DMS53 (cell line): ENCODE data around the gene KLF2.
"Not testable (repeated sequence)": the region's sequence is repeated elsewhere in the genome, so short reads cannot be mapped to it uniquely, and the experiment has no call there.

Source experiments
- DNase-seq: peaks from one replicate; lab custom pipeline; 2025; lab: John Stamatoyannopoulos, UW

The KLF2 gene

DNA sequence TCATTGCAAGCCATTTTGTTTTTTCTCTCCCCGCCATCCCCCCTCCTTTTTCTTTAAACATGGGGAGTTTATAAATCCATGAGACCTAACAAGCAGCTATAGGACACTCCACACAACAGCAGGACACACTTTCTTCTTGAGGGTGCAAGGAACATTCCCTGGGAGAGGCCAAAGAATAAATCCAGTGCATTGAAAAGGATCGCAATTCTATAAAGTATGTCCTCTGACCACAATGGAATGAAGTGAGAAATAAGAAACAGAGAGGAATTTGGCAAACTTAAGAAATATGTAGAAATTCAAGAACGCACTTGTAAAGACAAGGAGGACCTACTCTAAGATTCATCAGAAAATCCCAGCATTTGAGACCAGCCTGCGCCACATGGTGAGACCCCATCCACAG is 11.9 kb downstream of the KLF2 start:
- no peak for DNase-seq

DNA sequence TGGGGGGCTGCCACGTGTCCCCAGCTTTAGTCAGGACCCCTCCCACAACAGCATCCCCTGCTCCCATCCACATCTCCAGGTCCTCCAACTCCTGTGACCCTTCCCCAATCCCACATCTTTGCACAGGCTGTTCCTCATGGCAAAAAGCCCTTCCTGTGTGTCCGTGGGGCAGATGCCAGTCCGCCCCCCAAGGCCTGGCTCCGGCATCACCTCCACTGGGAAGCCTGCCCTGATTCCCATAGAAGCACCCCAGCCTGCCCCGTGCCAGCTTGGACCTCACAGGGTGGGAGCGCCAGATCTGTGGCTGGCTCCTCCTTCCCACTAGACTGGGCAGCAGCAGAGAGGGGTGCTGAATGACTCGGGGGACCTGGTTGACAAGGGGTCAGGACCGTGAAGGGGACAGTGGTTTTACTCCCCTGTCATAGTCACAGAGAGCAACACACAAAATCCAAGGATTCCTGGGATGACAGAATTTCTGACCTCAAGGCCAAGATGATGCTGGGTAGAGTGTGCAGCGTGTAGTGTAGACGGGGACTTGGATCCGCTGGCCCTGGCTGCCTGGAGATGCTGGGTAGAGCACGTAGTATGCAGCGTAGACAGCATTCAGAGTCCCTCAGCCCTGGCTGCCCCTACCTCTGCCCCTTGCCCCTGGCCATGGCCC is 13.3 kb downstream of the KLF2 start:
- no peak for DNase-seq

DNA sequence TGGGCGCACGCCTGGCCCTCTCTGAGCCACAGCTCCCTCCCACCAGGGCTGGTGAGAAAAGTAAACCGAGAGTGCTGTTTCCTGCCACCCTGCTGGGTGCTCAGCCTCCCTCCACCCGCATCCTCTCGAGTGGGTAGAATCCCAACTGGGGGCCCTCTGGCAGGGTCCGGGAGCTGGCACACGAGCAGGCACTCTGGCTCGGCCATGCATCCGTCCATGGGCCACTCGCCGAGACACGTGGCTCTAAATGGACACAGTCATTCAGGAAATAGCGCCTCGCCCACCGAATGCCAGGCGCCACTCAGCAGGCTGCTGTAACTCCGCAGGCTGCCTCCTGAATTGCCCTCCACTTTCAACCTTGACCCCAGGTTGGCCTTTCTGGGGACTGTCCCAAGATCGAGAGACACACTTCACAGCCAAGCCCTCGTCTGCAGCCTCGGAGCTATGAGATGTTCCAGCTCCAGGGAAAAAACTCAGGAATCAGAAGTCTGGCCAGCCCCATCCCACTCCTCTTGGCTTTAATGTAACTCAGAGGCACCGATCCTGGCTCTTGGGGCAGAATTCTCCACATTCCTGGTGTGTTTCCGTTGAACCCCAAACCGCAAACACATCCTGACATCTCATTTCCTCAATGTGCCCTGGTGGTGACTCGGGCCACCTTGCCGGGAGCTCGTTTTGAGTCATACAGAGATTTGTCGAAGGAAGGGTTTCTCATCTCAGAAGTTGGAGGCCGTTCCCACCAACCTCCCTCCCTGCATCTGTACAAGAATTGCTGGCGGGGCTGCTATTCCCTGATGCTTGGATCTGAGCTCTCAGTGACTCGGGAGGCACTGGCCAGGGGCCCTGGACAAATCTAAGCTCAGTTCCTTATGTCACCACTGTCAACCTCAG is 14.1 kb downstream of the KLF2 start:
- DNase-seq = no peak

DNA sequence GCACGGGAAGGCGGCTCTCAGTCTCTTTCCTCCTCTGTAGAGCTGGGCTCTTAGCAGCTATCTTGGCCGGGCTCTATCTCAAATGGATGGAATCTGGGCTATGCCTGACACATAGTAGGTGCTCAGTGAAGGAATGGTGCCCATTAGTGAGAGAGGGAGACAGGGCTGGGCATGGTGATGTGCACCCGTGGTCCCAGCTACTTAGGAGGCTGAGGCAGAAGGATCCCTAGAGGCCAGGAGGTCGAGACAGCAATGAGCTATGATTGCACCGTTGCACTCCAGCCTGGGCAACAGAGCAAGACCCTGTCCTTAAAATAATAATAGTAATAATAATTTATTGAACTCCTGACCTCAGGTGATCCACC is 14.7 kb downstream of the KLF2 start:
- DNase-seq = no peak

DNA sequence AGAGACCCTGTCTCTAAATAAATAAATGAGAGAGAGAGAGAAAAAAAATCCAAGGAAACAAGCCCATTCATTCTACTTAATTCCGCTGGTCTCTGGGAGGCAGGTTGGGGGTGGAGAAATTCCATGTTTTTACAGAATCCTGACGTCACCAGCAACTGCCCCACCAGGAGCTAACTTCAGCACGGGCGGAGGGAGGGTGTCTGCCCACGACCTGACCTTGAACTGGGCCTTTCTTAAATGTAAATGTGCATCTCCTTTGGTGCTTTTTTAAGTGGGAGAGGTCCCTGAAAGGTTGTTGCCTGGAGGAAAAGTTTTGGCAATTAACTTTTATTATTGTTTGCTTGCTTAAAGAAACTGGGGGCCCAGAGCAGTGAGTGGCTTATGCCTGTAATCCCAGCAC is 15.5 kb downstream of the KLF2 start:
- DNase-seq = no peak

DNA sequence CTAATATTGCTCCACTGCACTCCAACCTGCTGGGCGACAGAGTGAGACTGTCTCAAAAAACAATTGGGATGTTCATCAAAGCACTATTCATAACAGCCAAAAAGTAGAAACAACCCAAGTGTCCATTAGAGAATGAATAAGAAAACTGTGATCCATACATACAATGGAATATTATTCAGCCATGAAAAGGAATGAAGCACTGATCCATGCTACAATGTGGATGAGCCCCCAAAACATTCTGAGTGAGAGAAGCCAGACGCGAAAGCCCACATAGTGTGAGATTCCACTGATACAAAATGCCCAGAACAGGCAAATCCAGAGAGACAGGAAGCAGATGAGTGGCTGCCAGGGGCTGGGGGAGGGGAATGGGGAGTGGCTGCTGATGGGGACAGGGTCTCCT is 16.0 kb downstream of the KLF2 start:
- DNase-seq = no peak

DNA sequence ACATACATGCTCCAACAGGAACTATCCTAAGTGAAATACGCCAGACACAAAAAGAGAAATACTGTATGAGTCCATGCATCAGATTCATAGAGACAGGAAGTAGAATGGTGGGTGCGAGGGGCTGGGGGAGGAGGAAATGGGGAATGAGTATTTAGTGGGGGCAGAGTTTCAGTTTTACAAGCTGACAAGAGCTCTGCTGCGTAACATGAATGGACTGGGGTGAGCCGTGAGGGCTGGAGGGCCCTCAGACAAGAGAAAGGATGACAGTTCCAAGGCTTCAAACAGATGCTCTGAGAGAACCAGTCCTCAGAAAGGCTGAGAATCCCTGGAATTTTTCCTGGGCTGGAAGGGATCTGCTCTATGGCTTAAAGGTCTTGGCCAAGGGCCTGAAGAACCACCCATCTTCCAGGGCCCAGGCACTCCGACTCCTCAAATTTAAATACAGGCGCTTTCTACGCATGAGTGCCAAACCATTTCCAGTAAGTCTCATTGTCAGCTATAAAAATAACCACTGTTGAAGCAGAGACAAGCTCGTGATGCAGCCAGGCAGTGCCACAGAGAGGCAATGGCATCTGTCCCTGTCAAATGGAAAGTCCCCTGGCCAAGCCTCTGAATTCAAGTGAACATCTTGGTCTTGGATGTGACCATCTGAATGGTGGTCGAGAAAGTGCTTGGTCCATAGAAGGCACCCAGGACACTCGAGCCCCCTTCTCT is 17.5 kb downstream of the KLF2 start:
- no peak for DNase-seq

DNA sequence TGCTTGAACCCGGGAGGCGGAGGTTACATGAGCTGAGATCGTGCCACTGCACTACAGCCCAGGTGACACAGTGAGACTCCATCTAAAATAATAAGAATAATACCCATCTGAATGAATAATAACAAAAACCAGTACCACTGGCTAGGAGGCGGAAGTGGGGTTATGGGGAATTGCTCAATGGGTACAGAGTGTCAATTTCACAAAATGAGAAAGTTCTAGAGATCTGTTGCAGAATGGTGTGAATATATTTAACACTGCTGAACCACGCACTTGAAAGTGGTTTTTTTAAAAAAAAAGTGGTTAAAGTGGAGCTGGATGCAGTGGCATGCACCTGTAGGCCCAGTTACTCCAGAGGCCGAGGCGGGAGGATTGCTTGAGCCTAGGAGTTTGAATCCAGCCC is 18.5 kb downstream of the KLF2 start:
- DNase-seq = no peak

DNA sequence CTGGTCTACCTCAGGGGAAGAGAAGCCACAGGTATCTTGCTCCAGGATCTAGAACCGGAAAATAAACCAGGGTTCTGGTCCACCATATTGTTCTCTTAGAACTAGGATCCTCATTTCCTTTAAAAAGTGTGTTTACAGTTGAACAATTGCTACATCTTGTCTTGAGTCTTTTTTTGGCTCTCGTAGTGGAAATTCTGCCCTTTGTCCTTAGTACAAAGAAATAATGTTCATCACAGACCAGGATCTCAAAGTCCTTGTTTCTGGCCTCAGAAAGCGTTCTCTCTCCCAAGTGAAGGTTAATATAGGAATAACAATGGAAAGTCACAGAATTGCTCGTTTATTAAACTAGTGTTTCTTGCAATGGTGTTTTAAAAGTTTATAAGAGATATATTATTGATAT is 20.8 kb downstream of the KLF2 start:
- no peak for DNase-seq

DNA sequence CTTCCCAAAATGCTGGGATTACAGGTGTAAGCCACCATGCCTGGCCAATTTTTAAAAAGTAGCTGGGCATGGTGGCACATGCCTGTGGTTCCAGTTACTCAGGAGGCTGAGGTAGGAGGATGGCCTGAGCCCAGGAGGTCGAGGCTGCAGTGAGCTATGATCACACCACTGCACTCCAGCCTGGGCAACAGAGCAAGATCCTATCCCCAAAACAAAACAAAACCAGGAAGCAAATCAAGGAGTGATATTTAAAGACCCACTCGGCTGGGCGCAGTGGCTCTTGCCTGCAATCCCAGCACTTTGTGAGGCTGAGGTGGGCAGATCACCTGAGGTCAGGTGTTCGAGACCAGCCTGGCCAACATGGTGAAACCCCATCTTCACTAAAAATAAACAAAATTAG is 22.5 kb downstream of the KLF2 start:
- not testable (repeated sequence) for DNase-seq

DNA sequence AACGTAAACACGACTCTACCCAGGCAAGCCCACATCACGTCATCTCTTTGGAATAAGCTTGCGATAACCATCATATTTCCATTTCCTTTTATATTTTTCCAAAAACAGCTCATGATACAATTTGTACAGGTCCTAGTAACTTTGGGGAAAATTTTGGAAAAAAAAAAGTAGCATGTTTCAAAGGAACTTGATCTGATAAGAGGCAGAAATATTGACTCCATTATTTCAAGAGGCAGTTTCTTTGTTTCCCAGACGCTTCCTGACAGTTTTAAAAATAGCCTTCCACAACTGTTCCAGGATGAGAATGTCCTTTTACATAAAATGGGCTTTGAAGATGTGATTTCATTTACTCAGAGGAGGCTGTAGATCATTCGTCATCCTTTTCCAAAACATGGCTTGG is 23.1 kb downstream of the KLF2 start:
- DNase-seq = no peak

DNA sequence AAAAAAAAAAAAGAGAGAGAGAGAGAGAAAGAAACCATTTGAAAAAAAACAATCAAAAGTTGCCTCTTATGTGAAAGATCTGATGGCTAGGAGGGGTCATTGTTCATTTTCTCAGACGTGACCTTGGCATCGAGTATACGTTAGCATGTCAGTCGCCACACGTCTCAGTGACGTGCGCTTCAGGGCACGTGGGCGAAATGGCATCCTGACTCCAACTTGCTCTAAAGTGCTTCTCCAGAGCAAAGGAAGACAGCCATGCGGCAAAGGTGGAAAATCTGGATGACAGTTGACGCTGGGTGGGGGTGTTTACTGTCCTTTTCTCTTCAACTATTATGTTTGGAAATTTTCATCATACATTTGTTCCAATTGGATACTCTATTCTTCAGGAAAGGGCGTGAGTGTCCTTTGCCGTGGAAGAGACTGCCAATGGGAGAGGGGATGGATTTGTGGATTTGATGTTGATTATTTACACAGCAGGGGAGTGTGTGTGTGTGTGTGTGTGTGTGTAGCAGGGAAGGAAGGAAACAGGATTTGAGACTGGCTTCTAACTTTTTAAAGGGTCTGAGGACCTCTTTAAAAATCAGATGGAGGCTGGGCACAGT is 25.0 kb downstream of the KLF2 start:
- DNase-seq = peak; percentile 34

DNA sequence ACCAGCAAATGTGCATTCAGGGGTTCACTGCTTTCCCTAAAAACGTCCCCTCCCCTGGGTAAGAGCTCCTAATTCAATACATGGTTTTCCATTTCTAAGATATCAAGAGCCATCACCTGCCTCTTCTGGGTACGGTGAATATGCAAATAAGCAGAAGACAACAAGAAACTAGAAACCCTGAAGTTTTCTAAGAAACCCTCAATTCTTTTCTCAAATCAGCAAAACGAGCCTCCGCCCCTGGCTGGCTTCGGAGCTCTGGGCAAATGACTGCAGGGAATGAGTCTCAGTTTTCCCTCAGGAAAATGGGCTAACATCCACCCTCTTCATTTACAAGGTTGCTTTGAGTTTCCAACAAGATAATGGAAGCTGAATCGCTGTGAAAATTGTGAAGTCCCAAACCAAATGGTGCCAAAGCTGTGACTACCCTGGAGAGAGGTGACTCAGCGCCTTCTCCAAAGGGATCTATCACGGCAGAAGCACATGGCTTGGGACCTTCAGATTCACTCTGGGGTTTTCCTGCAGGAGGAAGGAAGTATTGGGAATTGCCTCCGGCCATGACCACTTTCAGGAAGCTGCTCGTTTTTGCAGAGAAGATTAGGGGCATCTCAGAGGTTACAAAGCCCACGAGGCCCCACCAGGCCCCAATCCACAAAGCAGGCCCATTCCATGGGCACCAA is 26.6 kb downstream of the KLF2 start:
- DNase-seq = peak; percentile 31

DNA sequence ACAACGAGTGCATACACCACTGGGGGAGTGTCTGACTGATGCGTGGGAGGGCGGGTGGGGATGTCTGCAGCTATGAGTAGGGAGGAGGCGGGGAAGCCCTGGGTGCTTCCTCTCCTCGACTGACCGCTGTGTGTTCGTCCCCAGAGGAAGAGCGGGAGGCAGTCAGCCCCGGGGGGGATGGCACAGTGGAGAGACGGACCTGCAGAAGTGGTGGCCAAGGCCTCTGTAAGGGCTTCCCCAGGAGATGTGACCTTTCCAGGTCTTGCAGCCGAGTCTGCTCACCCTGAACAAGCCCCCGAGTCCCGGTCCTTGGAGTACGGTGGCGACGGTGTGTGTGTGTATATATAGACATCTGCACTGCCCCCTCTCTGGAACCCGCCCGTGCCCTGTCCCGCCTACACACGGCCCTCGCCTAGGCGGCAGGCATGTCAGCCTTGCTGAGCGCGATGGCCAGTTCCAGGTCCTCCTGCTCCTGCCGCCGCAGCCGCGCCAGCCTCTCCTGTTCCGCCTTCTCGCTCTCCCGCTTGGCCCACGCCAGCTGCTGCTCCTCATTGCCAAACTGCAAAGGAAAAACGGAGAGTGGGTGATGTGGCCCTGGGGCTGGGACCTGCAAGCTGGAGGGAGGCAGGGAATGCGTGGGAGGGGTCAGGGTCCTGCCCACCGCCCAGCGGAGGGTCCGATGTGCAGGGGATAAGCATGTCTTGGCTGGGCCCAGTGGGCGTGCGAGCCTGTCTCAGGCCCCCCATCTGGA is 30.8 kb downstream of the KLF2 start:
- DNase-seq = no peak

DNA sequence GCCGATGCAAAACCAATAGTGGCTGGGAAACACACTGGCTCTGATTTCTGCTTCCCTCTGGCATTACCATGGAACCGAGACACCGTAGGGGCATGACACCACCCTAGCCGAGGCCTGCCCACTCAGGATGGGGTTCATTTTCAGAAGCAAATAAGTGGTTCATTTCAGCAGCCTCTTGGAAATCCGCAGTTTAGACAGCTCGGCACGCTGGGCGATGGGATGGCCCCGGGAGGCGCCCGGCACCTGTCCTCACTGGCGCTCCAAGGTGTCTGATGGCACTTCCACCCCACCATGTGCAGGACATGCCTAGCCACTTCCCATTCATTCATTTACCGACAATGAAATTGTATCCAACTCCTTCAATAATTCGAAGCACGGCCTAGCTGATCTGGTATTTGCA is 33.8 kb downstream of the KLF2 start:
- DNase-seq = no peak

DNA sequence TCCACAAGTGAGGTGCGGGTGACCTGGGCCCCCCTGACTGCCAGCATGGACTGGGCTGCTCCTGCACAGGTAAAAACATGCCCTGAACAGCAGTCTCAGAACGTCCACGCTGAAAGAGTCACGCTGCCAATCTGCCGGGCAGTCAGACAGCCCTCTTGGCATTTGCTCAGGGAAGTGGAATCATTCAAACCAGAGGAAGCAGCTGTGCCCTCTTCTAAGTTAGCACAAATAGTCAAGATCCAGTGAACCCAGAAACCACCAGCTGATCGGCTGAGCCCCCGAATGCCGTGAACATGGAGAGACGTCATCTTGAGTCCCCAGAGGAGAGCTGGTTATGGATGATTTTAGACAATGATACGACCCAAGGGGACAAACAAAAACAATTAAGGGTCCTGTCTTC is 34.4 kb downstream of the KLF2 start:
- DNase-seq = no peak

DNA sequence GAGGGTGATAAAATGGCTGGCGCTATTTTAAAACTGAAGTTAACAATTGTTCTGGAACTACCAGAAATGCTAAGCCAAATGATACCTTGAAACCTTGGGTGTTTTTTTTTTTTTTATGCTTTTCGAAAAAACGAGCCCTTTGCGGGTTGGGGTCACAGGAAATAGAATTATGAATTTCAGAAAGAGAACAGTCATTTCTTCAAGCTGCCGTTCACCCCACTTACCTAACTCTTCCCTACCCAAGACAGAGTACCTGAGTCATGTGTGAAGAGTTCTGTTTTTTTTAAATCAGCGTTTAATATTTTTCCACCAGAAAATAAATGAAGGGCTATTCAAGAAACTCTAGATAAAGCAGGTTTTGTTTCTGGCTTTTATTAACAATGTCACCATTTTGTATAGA is 35.3 kb downstream of the KLF2 start:
- no peak for DNase-seq

DNA sequence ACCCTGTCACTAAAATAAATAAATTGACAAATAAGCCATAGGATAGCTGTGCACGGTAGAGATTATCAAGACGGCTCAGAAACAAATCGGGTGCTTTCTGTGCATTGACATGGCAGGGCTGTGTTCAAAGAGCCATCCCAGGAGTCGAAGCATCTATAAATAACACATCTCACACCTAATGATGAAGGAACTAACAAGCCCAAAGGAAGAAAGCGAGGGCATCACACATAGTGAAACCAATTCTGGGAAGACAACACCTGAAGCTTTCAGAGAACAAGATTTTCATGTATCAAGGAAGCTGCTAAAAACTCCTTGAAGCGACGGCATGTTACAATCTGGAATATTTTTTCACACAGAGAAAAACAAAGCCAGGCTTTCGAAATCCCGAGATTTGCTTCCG is 36.1 kb downstream of the KLF2 start:
- no peak for DNase-seq

DNA sequence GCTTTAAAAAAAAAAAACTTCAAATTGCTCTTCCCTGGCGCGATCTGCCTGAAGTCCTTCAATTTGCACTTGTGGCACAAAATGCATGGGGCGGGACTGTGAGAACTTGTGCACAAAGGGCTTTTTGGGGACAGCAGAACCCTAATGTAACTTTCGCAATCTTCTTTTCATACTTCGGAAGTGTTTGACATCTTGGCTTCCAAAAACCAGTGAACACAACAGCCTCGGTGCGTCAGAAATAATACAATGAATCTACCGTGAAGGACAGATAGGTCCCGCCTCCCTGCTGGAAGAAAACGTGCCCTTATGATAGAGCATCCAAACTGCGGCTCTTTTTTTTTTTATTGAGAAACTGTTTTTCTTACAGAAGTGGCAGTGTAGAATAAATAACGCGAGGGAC is 36.6 kb downstream of the KLF2 start:
- no peak for DNase-seq

DNA sequence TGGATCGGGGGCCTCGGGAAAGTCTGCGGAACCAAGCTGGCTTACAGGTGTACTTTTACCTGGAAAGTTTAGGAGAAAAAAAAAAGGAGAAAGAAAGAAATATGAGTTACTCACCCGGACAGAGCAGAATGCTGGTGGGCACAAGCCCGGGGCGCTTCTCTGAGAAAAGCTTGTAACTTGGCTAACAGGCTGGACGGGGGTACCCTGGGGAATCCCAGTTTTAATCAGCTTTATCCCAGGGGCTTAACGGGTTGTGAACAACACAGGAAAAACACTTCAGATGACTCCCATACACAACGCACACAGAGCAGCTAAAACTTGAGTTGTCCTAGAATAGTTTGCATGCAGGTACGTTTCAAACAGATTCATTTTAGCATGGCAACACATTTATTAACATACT is 37.3 kb downstream of the KLF2 start:
- DNase-seq = no peak

DNA sequence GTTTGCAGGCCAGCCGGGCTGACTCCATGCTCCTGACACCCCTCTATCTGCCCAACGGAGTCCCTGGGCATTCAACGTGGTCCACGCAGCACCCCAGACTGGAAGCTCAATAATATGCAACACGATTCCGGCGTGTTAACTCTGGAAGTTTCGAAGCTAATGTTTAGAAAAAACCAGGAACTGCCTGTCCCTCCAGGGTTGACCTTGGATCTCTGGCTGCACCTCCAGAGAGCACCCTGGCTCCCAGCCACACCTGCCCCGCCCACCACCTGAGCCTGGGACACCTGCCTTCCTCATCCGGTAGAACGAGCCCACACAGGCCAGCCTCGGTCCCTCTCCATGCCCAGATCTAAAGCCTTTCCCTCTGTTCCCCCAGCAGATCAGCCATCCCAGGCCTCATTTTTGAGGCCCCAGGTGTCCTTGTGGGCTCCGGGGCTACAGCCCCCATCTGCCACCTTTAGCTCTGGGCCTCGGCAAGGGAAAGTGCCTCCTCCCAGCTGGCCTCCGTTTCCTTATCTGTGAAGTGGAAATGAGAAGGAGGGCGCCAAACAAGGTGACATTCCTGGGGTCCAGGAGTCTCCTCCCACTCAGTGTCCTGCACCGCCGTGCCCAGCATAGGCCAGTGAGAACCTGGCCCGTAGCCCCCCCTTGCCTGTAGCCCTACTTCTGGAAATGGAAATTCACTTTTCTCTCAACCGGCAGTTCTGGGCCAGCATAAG is 38.7 kb downstream of the KLF2 start:
- DNase-seq = peak; percentile 86
